Activated gamma-delta T cell (primary cell): ENCODE results near the gene MTFP1.
"Not testable (repeated sequence)": the region's sequence is repeated elsewhere in the genome, so short reads cannot be mapped to it uniquely, and the experiment has no call there.

Source experiments
- DNase-seq: peaks from one replicate; lab custom pipeline; 2025; lab: John Stamatoyannopoulos, UW

Gene MTFP1

DNA sequence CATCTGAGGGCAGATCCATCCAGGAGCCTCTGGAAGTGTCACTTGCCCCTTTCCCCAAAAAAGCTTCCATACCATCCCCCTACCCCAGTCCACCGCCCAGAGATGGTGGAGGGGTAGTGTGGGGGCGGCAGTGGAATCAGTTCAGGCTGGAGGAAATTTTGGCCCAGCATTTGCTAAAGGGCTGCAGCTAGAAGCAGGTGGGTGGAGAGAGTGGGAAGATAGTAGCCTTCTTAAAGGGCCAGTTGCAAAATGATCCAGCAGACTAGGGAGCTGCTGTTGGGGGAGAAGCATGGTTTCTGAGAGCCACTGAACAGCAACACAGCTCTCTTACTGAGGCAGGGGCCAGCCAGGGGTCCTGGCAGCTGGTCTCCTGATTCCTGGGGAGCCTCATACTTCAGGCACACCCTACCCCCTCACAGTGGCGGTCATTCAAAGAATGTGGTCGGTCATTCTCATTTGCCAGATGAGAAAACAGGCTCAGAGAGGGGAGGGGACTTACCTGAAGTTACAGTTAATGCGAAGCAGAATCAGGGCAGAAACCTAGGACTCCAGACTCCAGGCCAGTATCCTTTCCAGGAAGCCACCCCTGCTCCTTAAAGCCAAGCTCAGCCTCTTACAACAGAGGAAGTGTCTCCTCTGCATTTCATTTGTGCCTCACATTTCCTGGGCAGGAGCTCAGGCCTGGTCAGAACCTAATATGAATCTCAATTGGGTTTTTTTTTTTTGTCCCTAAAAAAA lies 23.4 kb upstream of the MTFP1 start:
- DNase-seq = no peak

DNA sequence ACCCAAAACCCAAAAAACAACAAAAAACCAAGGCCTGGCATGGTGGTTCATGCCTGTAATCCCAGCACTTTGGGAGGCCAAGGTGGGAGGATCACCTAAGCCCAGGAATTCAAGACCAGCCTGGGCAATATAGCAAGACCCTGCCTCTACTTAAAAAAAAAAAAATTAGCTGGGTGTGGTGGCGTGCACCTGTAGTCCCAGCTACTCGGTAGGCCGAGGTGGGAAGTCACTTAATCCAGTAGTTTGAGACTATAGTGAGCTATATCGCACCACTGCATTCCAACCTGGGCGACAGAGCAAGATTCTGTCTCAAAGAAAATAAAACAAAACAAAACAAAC lies 22.8 kb upstream of the MTFP1 start:
- not testable (repeated sequence) for DNase-seq

DNA sequence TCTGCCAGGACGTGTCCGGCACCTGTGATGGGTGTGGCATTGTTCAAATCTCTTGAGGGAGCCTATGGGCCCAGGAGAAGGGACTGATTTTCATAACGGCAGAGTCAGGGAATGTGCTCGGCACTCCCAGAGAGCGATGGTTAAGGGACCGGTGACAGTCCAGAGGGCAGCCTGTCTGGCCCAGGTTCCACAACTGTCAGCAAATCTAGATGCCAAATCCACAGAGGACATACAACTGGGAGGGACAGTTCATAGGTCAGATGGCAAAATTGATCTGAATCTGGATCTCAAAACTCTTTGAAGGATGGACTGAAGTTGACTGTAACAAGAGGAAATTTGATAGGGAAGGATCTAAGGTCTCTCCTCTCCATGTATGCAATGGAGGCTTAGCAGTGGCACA lies 21.3 kb upstream of the MTFP1 start:
- no peak for DNase-seq

DNA sequence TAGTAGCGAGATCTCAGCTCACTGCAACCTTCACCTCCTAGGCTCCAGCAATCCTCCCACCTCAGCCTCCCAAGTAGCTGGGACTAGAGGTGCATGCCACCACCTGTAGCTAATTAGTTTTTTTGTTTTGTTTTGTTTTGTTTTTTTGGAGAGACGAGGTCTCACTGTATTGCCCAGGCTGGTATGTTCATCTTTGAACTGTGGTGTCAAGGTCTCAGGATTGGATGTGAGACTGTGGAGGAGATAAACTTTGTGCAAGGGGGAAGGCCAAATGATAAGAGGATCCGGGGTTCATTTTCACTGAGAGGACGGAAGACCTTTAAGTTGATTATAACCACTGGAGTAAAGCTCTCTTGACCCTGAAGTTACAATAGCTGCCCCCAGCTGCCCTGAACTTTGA lies 19.8 kb upstream of the MTFP1 start:
- DNase-seq = no peak

DNA sequence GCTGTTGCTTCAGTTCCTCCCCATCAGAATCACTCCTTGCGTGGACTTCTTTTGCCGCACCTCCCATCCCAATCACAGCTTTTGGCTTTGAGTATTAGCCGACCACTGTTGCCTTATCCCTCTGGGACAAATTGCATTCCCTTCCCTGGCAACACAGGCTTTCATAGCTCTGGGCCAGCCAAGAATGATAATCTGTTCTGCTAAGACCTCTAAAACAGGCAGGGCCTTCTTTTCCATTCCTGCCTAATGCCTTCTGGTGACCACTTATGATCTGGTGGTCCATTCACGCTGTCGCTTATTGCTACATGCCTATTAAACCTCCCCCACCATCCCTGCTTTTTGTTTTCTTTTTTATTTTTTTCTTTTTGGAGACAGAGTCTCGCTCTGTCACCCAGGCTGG lies 19.2 kb upstream of the MTFP1 start:
- DNase-seq = no peak

DNA sequence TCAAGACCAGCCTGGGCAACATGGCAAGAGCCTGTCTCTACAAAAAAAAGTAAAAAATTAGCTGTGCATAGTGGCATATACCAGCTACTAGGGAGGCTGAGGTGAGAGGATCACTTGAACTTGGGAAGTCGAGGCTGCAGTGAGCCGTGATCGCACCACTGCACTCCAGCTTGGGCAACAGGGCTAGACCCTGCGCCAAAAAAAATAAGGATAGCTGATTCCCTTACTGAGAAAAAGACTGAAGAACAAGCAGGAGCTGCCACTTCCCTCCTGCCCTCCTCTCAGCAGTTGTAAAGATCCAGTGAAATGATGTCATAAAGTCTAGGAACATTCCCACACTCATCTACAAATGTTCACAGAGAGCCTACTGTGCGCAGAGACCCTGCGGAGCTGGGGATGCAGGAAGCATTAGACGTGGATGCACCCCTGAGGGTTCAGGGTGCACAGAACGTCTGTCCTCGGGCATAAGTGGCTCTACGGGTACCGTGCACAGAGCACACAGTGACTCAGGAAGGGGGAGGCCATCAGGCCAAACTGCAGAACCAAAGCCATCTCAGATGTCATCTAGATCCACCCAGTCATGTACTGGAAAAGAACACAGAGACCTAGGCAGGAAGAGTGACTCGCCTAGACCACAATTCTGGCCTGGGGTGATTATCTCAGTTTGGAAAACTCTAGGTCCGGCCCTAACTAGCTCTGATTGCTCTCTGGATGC lies 17.0 kb upstream of the MTFP1 start:
- no peak for DNase-seq

DNA sequence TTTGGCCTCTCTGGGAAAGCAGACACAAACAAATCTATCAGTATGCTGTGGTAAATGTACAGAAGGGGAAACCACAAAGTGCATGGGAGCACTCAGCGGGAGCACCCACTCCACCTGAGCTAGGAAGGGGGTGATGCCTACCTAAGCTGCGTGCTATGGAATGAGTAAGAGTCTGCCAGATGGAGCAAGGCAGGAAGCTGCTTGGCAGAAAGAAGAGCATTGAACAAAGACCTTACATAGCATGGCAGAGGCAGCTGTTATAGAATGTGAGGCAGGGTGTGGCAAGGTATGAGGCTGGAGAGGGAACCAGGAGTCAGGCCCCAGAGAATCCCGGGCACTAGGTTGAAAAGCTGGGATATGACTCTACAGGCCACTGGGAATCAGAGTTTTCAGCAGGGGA lies 13.8 kb upstream of the MTFP1 start:
- DNase-seq = no peak

DNA sequence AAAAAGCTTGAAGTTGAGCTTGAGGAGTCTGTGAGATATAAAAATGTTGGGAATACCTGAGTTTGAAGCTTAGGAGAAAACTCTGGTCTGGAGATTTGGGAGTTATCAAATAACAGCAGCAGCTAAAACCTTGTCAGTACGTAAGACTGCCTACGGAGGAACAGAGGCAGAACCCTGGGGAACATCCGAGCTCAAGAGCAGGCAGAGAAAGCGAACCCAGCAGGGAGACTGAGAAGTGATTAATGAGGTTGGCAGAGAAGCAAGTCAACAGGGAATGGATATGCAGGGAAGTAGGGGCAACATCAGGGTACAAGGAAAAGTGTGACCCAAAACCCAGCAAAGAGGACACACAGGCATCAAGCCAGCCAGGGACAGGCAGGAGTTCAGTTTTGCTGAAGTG lies 12.6 kb upstream of the MTFP1 start:
- DNase-seq = no peak

DNA sequence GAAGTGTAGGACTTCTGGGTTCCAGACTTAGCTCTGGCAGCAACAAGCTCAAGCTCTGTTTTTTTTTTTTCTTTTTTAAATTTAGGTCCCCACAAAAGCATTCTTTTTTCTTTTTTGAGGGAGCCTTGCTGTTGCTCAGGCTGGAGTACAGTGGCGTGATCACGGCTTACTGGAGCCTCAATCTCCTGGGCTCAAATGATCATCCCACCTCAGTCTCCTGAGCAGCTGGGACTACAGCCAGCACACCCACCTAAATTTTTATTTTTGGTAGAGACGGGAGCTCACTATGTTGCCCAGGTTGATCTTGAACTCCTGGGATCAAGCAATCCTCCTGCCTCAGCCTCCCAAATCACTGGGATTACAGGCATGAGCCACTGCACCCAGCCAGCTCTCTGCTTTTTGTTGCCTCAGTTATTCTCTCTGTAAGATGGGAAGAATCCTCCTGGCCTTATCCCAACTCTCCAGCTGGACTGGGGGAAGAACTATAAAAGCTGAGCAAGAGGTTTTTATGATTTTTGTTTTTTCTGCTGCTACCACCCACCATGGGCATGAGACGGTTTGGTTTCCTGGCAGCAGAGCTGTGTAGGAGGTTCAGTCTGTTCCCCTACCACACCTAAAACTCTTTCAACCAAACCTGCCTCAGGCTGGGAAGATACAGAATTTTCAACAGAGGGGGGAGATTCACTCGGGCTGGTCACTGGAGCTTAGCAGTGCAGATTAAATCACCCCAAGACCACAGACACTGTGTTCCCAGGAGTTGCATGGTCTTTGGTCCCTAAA lies 11.6 kb upstream of the MTFP1 start:
- DNase-seq = no peak

DNA sequence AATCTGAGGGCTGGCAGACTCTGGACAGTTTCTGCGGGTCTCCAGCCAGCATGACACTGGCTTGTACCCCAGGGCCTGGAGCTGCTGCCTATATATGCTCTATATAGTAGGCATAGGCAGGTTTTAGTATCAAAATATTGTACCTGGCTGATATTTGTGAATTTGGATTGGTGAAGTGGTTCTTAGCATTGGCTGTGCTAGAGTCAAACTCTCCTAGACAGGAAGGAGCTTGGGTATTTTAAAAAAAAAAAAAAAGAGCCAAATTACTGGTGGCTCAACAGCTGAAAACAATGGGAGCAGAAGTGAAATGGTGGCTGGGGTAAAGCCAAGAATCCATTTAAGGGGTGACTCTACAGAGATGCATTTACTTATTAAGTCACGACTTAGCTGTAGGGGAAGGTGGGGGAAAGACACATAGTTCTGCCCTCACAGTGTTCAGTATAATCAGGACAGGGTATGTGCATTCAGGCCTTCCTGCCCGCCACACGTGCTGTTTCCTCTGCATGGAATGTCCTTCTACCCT lies 11.0 kb upstream of the MTFP1 start:
- no peak for DNase-seq

DNA sequence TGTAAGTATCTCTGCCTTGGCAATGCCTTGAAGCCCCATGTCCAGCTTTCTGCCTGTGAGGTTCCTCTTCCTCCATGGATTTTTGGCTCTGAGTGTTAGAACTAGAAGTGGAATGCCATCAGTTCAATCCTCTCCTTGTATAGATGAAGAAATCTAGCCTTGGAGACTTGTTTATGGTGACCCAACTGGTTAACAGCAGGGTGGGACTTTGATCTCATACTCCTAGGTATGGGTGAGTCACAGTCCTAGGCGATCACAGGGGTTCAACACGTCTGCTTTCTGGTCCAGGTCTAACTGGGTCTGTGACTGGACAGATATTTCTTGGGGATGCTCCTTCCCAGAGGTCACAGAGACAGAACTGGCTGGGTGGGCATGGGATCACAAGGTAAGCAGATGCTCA lies 9.2 kb upstream of the MTFP1 start:
- no peak for DNase-seq

DNA sequence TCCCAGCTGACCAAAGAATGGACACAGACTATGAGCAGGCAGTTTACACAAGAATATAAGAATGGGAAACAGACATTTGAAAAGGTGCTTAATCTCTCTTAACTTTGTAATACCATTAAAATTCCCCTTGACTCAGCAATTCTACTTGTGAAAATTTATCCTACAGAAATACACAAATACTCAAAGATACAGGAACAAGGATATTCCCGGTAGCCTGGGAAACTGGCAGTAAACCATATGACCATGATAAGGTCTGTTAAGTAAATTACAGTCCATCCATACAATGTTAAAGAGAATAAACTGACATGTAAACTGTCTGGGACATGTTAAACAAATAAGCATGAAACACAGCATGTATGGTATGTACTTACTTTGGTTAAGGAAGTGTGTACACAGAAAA lies 8.7 kb upstream of the MTFP1 start:
- DNase-seq = no peak

DNA sequence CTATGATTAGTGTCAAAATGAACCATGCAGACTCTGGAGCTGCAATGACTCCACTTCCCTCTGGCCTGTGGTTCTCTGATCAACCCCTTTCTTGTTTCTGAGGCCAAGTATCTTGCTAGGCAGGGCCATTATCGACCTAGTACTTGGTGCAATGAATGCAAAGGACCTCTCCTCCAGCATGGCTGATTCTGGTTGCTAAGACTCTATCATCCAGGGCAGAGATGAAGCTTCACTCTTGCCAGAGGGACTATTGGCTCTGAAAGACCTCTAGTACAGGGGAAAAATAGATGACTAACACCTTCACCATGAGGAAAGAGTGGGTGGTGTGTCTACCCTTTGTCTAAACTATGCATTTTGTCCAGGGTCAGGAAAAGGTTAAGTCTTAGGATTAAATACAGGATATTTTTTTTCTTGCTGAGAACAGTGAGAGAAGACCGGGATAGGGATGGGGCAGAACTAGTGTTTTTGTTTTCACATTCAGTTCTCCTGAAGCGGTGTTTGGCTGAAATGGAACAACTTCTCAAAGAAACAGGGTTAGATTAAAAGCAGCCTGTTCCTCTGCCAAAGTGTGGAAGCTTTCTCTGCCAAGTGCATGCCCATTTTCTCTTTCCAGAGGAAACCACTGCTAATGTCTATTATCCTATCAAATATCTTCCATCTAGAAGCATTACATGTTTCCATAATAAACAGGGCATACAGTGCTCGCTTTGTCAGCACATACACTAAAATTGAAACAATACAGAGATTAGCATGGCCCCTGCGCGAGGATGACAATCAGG lies 5.0 kb upstream of the MTFP1 start:
- no peak for DNase-seq

DNA sequence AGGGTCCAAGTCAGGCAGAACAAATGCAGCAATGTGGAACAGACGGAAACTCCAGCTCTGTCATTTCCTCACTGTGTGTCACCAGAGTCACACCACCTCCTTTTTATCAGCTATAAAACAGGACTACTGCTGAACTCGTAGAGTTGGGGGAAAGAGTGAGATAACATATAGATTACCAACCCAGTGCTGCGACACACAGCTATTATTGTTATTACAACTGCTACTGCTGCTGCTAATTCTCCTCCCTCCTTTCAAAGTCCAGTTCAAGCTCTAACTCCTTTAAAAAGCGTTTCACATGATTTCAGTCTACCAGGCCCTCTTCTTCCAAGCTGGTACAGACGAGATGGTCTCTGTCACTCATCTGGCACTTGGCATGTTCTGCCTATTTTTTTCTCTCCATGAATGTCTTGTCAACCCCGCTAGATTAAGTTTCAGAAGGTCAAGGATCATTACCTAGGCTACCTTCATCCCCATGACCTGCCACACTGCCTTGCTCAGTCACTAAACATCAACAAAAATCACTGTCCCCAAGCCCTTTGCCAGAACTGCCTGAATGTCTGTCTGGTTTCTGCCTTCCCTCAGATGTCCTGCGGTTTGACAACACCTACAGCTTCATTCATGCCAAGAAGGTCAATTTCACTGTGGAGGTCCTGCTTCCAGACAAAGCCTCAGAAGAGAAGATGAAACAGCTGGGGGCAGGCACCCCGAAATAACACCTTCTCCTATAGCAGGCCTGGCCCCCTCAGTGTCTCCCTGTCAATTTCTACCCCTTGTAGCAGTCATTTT lies 3.7 kb upstream of the MTFP1 start:
- DNase-seq = no peak

DNA sequence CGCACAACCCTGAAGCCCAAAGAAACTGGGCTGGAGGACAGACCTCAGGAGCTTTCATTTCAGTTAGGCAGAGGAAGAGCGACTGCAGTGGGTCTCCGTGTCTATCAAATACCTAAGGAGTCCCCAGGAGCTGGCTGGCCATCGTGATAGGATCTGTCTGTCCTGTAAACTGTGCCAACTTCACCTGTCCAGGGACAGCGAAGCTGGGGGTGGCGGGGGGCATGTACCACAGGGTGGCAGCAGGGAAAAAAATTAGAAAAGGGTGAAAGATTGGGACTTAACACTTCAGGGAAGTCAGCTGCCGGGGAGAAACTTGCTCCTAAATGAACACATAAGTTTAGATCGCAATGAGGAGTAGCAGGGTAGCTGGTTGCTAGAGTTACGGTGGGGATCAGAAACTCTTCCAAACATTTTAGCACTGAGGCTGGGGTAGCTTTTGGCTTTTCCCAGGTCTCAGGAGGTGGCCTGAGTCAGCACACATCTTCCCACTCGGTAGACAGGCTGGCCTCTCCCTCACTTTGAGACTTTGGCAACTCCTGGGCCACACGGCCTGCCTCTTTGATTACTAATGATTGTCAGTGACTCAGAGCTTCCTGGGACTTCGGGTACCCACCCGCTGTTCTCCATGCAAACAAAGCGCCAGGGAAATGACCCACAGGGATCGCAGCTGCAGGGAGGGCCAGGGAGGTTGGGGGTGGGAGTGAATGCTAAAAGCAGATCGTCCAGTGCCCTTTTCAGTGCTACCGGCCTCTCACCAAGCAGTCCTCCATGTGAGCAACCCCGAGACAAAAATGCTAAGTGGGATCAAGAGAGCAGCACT lies 2.9 kb upstream of the MTFP1 start:
- DNase-seq = no peak

DNA sequence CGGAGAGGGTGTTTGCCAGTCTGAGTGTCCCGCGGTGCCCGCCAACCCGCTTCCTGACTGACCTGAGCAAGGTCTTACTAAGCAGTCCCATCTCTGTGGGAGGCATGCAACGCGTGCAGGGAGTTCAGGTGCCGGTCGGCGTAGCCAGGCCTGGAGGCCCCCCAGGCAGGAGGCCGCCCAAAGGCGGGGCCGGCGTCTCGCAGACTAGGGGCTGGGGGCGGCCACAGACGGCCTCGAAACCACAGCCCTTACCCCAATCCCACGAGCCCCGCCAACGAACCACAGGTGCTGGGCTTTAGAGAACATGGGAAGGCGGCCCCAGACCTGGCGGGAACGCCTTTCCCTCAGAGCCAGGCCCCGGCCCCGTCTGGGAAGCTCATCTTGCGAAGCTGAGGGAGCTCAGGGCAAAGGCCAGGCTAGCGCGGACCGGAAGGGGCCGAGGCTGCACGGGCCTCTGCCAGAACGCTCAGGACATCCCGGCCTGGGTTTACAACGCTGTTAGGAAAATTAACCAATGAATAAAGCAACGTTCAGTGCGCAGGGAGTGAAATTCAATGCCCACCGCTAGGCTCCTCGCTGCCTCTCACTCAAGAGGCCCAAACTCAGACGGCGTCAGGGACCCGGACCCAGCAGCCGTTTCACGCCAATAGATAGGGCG lies 2.1 kb upstream of the MTFP1 start:
- DNase-seq = peak; percentile 37

DNA sequence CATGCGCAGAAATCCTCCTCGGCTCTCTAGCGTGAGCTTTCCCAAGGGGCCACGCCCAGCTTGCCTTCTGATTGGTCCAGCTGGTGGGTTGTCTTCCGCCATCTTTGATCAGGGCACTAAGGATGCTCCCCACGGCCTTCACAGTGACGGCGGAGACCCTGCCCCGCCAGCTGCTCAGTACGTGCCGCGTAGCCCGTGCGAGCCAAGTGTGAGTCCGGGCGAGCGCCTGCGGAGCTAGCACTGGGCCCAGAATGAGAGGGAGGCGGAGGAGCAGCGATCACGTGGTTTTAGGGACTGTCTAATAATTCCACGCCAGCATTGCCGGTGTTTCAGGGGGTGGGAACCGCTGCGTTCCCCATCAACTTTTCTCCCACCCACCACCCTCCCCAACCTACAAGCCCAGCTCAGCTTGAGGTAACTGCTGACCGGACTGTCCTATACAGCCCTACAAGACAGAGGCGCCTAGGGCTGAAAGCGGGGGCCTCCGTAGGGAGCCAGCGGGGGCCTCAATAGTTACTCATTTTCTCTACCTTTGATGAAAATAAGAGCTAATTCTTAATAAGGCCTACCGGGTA lies 1.5 kb upstream of the MTFP1 start:
- peak; percentile 90 for DNase-seq

DNA sequence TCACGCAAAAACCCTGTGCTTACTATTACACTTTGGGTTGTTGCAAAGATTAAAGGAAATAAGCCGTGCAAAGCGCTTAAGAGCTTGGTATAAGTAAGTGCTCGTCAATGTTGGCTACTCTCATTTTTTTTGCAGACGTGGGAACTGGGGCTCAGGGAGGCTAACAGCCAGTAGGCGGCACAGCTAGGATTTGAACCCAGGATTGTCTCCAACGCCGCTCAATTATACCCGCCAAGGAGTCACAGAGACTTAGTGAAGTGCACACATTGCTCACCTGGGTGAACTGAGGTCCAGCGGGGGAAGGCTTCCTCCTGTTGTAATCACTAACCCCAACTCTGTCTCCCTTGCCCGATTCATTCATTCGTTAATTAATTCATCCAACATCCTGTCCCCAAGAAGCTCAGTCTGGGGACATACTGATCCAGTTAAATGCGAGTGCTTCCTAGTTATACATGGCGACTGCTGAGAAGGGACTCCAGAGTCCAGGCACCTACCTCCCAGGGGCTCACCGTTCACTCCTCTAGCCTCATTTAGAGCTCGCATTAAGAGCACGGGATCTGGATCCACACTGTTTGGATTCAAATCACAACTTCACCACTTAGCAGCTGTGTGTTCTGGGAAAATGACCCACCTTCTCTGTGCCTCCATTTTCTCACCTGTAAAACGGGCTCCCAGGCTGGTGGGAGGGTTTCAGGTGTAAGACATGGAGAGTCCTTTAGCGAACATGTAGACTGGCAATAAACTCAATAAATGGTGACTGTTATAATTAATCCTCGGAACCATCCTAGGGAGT lies 838 bp upstream of the MTFP1 start:
- no peak for DNase-seq

DNA sequence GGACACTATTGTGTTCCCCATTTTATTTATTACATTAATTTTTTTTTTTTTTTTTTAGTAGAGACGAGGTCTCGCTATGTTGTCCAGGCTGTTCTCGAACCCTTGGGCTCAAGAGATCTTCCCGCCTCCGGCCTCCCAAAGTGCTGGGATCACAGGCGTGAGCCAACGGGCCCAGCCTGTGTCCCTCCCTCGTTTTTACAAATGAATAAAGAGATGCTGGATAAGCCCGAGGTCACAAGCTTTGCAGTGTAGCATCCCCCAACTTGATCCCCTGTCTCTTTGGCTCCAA lies 297 bp upstream of the MTFP1 start:
- DNase-seq = no peak
